DMS 273 (cell line): ENCODE measurements around the gene HOXD3.
A peak's percentile ranks its signal among the peaks of the same experiment; 100 is the strongest.

Experiments
- DNase-seq: peaks from one replicate; lab custom pipeline; 2025; ENCODE audit not compliant: unreplicated experiment; lab: John Stamatoyannopoulos, UW

Gene HOXD3

DNA sequence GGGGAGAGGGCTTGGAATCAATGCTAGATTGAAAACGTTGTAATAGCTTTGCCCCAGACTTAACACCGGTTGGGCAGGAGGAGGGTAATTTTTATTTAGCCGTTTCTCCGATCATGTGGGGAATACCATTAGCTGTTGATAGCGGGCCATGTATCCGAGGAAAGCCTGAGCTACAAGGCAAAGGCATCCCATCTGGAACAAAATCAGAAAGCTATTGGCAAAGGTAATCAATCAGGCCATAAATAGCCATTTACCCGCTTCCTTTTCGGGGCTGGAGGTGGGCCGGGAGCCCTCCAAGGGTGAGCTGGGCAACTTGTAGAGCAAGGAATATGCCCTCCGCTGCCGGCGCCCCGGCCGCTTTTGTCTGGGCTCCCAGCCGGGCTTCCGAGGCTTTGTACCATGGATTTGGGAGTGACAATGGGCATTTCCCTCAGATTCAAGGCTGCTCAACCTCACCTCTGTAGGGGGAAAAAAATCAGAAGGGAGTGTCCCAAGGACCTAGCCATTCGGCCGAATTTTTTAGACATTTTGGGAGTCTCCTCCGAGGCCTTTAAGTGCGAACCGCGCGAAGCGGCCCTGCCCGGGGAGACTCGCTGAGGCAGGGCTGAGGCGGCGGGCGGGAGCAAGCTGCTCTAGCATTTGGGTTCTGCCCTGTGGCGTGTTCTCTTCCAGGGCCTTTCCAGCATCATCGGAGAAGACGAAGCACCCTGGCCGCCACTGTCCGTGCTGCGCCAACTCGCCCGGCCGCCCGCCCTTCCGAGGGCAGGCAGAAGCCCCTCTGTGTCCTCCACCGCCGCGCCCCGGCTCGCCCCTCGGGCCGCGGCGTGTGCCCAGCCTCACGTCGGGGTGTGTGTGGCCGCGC lies 35.7 kb upstream of the HOXD3 start:
- no peak for DNase-seq

DNA sequence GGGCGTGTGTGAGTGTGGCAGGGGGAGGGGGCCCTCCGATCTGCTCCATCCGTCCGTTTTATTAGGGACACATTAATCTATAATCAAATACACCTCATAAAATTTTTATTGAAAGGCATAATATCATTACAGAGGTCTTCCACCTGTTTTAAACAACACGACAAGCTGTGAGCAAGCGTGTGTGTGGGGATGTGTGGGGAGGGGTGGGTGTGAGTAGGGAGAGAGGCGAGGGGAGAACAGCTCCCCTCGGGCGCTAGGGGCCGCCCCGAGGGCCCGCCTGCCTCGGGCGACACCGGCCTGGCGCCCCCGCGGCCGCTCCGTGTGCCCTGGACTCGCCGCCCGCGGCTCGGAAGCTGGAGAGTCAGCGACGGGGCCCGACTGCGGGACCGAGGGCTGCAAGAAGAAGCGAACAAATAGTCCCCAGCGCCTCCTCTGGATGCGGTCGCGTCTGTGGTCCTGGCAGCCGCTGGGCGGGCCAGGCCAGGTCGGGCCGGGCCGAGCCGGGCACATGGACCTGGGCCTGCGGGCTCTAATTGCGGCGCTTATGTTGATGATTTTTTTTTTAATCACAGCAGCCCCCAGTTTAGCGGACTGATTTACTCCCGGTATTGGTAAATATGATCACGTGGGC lies 34.9 kb upstream of the HOXD3 start:
- DNase-seq: no peak

DNA sequence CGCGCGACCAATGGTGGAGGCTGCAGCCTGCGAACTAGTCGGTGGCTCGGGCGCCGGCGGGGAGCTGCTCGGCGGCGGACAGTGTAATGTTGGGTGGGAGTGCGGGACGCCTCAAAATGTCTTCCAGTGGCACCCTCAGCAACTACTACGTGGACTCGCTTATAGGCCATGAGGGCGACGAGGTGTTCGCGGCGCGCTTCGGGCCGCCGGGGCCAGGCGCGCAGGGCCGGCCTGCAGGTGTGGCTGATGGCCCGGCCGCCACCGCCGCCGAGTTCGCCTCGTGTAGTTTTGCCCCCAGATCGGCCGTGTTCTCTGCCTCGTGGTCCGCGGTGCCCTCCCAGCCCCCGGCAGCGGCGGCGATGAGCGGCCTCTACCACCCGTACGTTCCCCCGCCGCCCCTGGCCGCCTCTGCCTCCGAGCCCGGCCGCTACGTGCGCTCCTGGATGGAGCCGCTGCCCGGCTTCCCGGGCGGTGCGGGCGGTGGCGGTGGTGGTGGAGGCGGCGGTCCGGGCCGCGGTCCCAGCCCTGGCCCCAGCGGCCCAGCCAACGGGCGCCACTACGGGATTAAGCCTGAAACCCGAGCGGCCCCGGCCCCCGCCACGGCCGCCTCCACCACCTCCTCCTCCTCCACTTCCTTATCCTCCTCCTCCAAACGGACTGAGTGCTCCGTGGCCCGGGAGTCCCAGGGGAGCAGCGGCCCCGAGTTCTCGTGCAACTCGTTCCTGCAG lies 34.3 kb upstream of the HOXD3 start, which contains the start of gene HOXD9:
Gene HOXD9, plus strand, starts transcription at position 37 of the 728 bp plus-strand sequence. Its CDS starts 50 bp downstream, at position 87.
- DNase-seq: no peak

DNA sequence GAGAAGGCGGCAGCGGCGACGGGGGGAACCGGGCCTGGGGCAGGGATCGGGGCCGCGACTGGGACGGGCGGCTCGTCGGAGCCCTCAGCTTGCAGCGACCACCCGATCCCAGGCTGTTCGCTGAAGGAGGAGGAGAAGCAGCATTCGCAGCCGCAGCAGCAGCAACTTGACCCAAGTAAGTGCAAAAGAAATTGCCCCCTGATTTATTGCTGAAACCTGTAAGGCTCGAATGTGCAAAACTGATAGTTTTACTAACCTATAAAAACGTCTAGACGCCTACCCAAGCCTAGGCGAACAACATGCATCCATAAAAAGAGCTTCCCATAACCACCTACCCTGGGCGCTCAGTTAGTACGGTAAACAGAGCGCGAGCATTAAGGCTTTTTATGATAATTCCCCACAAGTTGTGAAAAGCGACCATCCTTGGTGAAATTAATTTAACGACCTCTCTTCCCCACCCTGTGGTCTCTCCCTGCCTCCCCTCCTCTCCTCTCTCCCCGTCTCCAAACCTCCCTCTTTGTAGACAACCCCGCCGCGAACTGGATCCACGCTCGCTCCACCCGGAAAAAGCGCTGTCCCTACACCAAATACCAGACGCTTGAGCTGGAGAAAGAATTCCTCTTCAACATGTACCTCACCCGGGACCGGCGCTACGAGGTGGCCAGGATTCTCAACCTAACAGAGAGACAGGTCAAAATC lies 33.5 kb upstream of the HOXD3 start:
- no peak for DNase-seq

DNA sequence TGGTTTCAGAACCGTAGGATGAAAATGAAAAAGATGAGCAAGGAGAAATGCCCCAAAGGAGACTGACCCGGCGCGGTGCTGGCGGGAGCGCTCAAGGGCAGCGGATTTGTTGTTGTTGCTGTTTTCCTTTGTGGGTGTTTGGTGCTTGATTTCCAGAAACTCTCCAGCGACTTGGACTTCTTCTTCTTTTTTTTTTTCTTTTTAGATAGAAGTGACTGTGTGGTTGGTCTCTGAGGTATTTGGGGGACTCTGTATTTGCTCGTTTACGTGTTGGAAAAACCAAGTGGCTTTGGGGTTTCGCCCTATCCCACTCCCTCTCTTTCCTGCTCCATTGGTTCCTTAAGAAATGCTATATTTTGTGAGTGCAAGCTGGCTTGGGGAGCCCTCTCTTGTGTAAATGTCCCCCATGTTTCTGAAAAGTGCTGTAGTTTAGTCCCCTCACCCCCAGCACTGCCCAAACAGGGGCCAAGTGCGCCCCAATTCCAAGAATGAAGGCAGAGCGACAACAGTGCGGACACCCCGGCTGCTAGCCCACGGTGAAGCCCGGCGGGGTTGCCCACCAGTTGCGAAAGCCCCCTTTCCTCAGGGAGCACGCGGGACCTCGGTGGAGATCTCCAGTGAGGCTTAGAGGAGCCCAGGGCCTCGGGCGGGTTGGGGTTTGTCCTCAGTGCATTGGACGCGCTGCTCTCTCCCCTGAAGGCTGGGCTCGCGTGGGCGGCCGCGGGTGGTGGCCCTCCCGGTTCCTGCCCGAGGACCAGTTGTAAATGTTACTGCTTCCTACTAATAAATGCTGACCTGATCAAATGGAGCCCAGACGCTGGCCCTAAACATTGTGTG lies 32.8 kb upstream of the HOXD3 start:
- DNase-seq: no peak

GRCh38 chr2:176124947-176125771 lies 31.9 kb upstream of the HOXD3 start:
- DNase-seq: no peak

- no peak for DNase-seq
These were observed 31.4 kb upstream of the HOXD3 start for GRCh38 chr2:176125772-176126054.

GRCh38 chr2:176126929-176127773 lies 30.0 kb upstream of the HOXD3 start:
- peak; percentile 85 for DNase-seq

DNA sequence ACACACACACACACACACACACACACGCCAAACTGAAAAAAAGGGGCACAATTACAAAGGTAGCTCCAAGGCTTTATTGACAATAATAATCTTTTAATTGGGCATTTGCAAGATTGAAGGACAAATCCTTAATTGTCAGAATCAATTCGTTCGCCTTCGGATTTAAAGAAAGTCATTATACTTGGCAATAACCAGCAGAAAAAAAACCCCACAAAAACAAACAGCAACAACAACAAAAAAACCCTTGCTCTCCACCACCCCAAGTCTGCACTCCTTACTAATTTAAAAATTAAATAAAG lies 29.4 kb upstream of the HOXD3 start:
- no peak for DNase-seq

GRCh38 chr2:176128172-176128981 lies 28.7 kb upstream of the HOXD3 start:
- no peak for DNase-seq

GRCh38 chr2:176128982-176129796 lies 27.9 kb upstream of the HOXD3 start, which contains the start of gene HOXD8:
HOXD8 (plus strand) TSS chr2:176129705; CDS start chr2:176130367, 662 bp downstream.
- DNase-seq: peak; percentile 71

- DNase-seq: no peak
These were observed 27.3 kb upstream of the HOXD3 start for GRCh38 chr2:176129813-176130146.

DNA sequence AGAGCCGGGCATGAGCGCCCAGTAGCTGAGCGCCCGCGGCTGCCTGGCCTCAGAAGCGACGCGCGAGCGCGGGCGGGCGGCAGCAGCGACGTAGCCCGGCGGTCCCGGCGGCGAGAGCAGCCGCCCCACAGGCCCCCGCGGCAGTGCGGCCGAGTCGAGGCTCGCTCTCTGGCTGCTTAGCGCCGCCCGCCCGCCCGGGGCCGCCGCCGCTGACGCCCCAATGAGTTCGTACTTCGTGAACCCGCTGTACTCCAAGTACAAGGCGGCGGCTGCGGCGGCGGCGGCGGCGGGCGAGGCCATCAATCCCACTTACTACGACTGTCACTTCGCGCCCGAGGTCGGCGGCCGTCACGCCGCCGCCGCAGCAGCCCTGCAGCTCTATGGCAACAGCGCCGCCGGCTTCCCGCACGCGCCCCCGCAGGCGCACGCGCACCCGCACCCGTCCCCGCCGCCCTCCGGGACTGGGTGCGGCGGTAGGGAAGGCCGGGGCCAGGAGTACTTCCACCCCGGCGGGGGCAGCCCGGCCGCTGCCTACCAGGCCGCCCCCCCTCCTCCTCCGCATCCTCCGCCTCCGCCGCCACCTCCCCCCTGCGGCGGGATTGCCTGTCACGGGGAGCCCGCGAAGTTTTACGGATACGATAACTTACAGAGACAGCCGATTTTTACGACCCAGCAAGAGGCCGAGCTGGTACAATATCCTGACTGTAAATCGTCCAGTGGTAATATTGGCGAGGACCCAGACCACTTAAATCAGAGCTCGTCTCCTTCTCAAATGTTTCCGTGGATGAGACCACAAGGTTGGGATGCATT lies 26.8 kb upstream of the HOXD3 start:
- DNase-seq: peak; percentile 62

DNA sequence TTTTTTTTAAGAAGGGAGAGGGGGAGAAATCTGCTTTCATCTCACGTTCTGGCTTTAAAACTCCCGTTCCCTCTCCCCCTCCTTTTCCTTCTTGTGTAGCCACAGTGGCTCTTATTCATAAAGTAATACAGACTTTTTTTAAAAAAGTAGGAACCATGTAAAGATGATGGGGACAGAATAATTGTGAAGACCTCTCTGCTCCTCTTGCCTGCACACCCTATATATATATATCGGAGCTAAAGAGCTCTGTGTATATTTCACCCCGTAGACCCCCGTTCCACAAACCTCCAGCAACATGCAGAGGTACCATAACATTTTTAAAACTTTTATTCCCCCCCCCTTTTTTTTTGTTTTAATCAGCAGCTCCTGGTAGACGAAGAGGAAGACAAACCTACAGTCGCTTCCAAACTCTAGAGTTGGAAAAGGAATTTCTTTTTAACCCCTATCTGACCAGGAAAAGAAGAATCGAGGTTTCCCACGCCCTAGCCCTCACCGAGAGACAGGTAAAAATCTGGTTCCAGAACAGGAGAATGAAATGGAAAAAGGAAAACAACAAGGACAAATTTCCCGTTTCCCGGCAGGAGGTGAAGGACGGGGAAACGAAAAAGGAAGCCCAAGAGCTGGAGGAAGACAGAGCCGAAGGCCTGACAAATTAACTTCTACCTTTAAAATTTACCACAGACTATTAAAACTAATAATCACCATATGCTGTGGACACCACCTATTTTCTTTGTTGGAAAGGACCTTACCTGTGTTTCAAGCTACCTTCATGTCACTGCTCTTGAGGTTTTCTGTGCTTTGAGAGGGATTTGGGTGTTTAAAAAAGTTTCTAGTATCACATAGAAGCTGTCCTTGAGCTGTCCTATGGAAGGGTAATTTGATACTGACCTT lies 25.9 kb upstream of the HOXD3 start:
- DNase-seq: no peak

GRCh38 chr2:176131848-176132158 lies 25.3 kb upstream of the HOXD3 start:
- no peak for DNase-seq
